ENCODE data around the gene FOSL2. TPM values are rescaled to one million over a fixed set of nuclear protein-coding genes. Genes with fewer than 3 reads are reported as not detected.
A peak's percentile ranks its signal among the peaks of the same experiment; 100 is the strongest.

FOSL2 gene
- total RNA-seq, 4 donors from 2014 or later, result 46.2 to 239 (median 207) TPM

DNA sequence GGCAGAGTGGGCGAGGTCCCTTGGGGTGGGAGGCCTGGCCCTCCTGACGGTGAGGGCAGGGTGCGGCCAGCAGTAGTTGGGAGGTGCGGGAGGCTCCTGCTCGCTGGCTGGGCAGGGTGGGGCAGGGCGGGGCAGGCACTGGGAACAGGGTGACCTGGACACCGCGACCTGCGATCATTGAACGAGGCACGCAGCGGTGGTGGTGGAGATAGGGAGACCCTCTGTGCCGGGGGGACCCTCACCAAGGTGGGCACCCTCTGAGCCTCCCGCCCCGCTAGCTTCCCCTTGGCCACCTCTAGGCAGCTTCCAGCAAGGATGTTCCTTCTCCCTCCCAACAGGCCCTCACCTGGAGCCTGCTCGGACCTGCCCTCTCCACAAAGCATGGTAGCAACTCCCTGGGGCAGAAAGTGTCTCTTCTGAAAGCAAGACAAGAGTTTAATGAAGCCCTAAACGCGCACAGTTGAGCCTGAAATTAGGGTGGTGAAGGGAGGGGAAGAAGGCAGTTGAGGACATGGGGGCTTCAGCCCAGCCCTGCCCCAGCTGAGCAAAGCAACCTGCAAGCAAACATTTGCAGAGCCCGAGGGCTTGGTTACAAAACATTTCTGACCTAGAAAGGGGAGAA, 15.4 kb upstream of the FOSL2 start:
- H3K4me3 ChIP-seq, result peak overlapping the region in 2 of 4 donors; percentile 23 to 31
- peak in 2 of 3 donors; percentile 88 to 95 for DNase-seq
- no peaks in the 10 kb centered on the region for H3K36me3 ChIP-seq
- H3K27ac ChIP-seq, result peak overlapping the region in 3 of 4 donors; percentile 92 to 97 (median 95)
- H3K9me3 ChIP-seq, result no peaks in the 10 kb centered on the region
- TF ChIP-seq POLR2A (IDR thresholded peaks at IDR 0.05), result peak in 1 of 2 donors; percentile 66
- TF ChIP-seq, protein P1, sequence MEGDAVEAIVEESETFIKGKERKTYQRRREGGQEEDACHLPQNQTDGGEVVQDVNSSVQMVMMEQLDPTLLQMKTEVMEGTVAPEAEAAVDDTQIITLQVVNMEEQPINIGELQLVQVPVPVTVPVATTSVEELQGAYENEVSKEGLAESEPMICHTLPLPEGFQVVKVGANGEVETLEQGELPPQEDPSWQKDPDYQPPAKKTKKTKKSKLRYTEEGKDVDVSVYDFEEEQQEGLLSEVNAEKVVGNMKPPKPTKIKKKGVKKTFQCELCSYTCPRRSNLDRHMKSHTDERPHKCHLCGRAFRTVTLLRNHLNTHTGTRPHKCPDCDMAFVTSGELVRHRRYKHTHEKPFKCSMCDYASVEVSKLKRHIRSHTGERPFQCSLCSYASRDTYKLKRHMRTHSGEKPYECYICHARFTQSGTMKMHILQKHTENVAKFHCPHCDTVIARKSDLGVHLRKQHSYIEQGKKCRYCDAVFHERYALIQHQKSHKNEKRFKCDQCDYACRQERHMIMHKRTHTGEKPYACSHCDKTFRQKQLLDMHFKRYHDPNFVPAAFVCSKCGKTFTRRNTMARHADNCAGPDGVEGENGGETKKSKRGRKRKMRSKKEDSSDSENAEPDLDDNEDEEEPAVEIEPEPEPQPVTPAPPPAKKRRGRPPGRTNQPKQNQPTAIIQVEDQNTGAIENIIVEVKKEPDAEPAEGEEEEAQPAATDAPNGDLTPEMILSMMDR (IDR thresholded peaks at IDR 0.05), result no peak
- peaks cover 0 to 49% (median 4%) of the 10 kb centered on the region in 4 donors for H3K4me1 ChIP-seq
- no peaks in the 10 kb centered on the region for H3K27me3 ChIP-seq

DNA sequence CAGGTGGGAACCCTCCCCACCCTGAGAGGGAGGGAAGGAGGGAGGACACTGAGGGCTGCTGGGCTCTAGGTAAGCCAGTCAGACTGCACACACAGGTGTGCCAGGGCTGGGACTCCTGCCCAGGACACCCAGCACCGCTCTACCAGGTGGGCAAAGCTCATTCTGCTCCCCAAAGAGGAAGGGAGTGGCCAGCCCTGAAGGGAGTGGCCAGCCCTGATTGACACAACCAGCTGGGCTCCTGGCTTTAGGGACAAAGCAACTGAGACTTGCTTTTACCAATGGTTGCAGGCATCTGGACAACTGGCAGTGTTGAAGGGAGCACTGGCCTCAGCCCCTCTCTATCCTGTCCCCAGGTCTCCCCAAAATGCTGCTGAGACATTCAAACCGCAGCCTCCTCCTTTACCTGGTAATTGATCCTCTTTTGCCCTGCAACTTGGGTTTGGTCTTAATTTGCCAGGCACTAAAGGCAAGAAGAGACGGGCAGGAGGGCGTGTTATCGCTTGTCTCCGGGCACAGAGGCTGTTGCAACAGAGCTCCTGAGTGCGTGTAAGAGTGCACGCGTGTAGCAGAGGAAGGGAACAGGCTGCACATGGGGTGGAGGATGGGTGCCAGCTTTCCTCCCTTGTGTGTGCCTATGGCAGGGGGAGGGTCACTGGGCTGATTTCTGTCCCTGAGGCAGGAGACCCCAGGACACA, 14.5 kb upstream of the FOSL2 start:
- Histone ChIP-seq H3K27me3 (no peaks in the 10 kb centered on the region), H3K36me3 (no peaks in the 10 kb centered on the region), H3K4me3 (peak overlapping the region in 1 of 4 donors; percentile 28), H3K9me3 (no peaks in the 10 kb centered on the region), H3K4me1 (peaks cover 0 to 58% (median 5%) of the 10 kb centered on the region in 4 donors), H3K27ac (peak overlapping the region in 3 of 4 donors; percentile 92 to 97 (median 95))
- peak; percentile 81 to 96 for TF ChIP-seq POLR2A (IDR thresholded peaks at IDR 0.05)
- TF ChIP-seq, protein P1 (IDR thresholded peaks at IDR 0.05), result peak in 1 of 6 experiments; percentile 8
- DNase-seq, result peak in 2 of 3 donors; percentile 89 to 90

- H3K36me3 ChIP-seq, result no peaks in the 10 kb centered on the region
- no peaks in the 10 kb centered on the region for H3K9me3 ChIP-seq
- no peaks in the 10 kb centered on the region for H3K27me3 ChIP-seq
- peak overlapping the region in 1 of 4 donors; percentile 28 for H3K4me3 ChIP-seq
- H3K4me1 ChIP-seq, result peaks cover 0 to 59% (median 5%) of the 10 kb centered on the region in 4 donors
- no peak for TF ChIP-seq POLR2A (IDR thresholded peaks at IDR 0.05)
- TF ChIP-seq, protein P1 (IDR thresholded peaks at IDR 0.05), result no peak
- H3K27ac ChIP-seq, result peak overlapping the region in 3 of 4 donors; percentile 92 to 97 (median 95)
- peak in 1 of 3 donors; percentile 25 for DNase-seq
Observed at GRCh38 chr2:28378679-28379584, 13.7 kb upstream of the FOSL2 start.

GRCh38 chr2:28380219-28380618, 12.4 kb upstream of the FOSL2 start:
- TF ChIP-seq, protein P1 (IDR thresholded peaks at IDR 0.05), result no peak
- no peak for TF ChIP-seq POLR2A (IDR thresholded peaks at IDR 0.05)
- no peaks in the 10 kb centered on the region for H3K9me3 ChIP-seq
- no peaks in the 10 kb centered on the region for H3K36me3 ChIP-seq
- H3K4me1 ChIP-seq, result peaks cover 0 to 59% (median 5%) of the 10 kb centered on the region in 4 donors
- no peak overlapping the region for H3K4me3 ChIP-seq
- H3K27ac ChIP-seq, result peak overlapping the region in 2 of 4 donors; percentile 81 to 97
- no peaks in the 10 kb centered on the region for H3K27me3 ChIP-seq
- DNase-seq, result peak in 1 of 3 donors; percentile 50

Measured in Peyer's patch (tissue), 4 donors.